PFSK-1 (cell line): ENCODE data around the gene USP44.

Experiments used
- FOXP2 ChIP-seq: optimal IDR thresholded peaks from 2 replicates; pipeline ENCODE3; 2011; ENCODE audit warnings: borderline replicate concordance, control low read depth, inconsistent platforms; ENCODE audit not compliant: insufficient read depth; ENCODE audit errors: extremely low read length, extremely low read depth
- POLR2AphosphoS5 ChIP-seq: IDR thresholded peaks from 2 replicates; pipeline ENCODE4 v1.6.1; 2012; ENCODE audit warnings: low read depth, mild to moderate bottlenecking, control low read depth, low read length, moderate library complexity
- SIN3A ChIP-seq: IDR thresholded peaks from 2 replicates; pipeline ENCODE4 v1.6.1; 2012; ENCODE audit warnings: mild to moderate bottlenecking, low read length, moderate library complexity, borderline replicate concordance; ENCODE audit not compliant: insufficient read depth
- TAF1 ChIP-seq: IDR thresholded peaks from 2 replicates; pipeline ENCODE4 v1.6.1; 2012; ENCODE audit warnings: low read length, control low read depth, borderline replicate concordance; ENCODE audit not compliant: insufficient read depth
- TF ChIP-seq, protein P1 (sequence below), 2 experiments: IDR thresholded peaks; 2 replicates each; pipeline versions ENCODE4 v1.6.1 to v1.8.0; 2011 to 2012; ENCODE audit warnings: low read depth in 2 of 2, low read length in 2 of 2, control low read depth in 1 of 2, inconsistent platforms in 1 of 2, mild to moderate bottlenecking in 1 of 2, moderate library complexity in 1 of 2; ENCODE audit not compliant: insufficient read depth in 1 of 2

DNA sequence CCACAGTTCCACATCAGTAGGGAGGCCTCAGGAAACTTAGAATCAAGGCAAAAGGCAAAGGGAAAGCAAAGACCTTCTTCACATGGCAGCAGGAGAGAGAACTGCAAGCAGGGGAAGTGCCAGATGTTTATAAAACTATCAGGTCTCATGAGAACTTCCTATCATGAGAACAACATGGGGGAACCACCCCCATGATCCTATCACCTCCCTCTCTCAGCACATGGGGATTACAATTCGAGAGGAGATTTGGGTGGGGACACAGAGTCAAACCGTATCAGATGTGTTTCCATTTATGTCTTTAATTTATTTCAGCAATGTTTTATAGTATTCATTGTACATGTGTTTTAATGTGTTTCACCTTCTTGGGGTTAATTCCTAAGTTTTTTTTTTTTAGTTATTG lies 51.5 kb downstream of the USP44 start:
- TF ChIP-seq POLR2AphosphoS5: no peak
- TF ChIP-seq, protein P1, sequence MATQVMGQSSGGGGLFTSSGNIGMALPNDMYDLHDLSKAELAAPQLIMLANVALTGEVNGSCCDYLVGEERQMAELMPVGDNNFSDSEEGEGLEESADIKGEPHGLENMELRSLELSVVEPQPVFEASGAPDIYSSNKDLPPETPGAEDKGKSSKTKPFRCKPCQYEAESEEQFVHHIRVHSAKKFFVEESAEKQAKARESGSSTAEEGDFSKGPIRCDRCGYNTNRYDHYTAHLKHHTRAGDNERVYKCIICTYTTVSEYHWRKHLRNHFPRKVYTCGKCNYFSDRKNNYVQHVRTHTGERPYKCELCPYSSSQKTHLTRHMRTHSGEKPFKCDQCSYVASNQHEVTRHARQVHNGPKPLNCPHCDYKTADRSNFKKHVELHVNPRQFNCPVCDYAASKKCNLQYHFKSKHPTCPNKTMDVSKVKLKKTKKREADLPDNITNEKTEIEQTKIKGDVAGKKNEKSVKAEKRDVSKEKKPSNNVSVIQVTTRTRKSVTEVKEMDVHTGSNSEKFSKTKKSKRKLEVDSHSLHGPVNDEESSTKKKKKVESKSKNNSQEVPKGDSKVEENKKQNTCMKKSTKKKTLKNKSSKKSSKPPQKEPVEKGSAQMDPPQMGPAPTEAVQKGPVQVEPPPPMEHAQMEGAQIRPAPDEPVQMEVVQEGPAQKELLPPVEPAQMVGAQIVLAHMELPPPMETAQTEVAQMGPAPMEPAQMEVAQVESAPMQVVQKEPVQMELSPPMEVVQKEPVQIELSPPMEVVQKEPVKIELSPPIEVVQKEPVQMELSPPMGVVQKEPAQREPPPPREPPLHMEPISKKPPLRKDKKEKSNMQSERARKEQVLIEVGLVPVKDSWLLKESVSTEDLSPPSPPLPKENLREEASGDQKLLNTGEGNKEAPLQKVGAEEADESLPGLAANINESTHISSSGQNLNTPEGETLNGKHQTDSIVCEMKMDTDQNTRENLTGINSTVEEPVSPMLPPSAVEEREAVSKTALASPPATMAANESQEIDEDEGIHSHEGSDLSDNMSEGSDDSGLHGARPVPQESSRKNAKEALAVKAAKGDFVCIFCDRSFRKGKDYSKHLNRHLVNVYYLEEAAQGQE (IDR thresholded peaks at IDR 0.05; ENCODE audit: insufficient read depth in 1 of 2, low read depth in 2 of 2, low read length in 2 of 2): no peak
- no peak for TF ChIP-seq SIN3A
- TF ChIP-seq TAF1: no peak
- TF ChIP-seq FOXP2: no peak
